GM23338 (cell line): Measurements from ENCODE around the gene AFF3. TPM values are rescaled to one million over a fixed set of nuclear protein-coding genes. Genes with fewer than 3 reads are reported as not detected.

ENCODE experiments used
- ATAC-seq: fragments of 200-7000 bp; cut with Tn5 transposase; 3 replicates; pipeline ENCODE4 v1.9.1; 2020
- DNase-seq: peaks from one replicate; pipeline ENCODE4 v3.0.0-alpha.2; 2015; ENCODE audit warnings: low spot score
- H2AFZ ChIP-seq: fragments of 200-600 bp; sonication (generic); 2 replicates; pipeline ENCODE4 v1.8.0; 2016; ENCODE audit warnings: antibody characterized with exemption, mild to moderate bottlenecking, moderate library complexity
- H3F3A ChIP-seq: fragments of 200-600 bp; sonication (generic); replicated peaks from 2 replicates; pipeline ENCODE4 v1.8.0; 2017; ENCODE audit warnings: antibody characterized with exemption, mixed run types, low read depth
- H3K27ac ChIP-seq: fragments of 200-600 bp; sonication (generic); 2 replicates; pipeline ENCODE4 v1.6.1; 2016; ENCODE audit warnings: low read depth
- H3K27me3 ChIP-seq: fragments of 200-600 bp; sonication (generic); 2 replicates; pipeline ENCODE4 v1.8.0; 2016; ENCODE audit warnings: mild to moderate bottlenecking, mixed run types, moderate library complexity; ENCODE audit not compliant: insufficient read depth
- H3K36me3 ChIP-seq: fragments of 200-600 bp; sonication (generic); 2 replicates; pipeline ENCODE4 v1.8.0; 2016; ENCODE audit warnings: mild to moderate bottlenecking; ENCODE audit not compliant: insufficient read depth
- H3K4me1 ChIP-seq: fragments of 200-600 bp; sonication (generic); 2 replicates; pipeline ENCODE4 v1.8.0; 2016; ENCODE audit warnings: mild to moderate bottlenecking, moderate library complexity; ENCODE audit not compliant: insufficient read depth
- H3K4me2 ChIP-seq: fragments of 200-600 bp; sonication (generic); 2 replicates; pipeline ENCODE4 v1.7.1; 2017; ENCODE audit warnings: mixed run types
- H3K4me3 ChIP-seq: fragments of 200-600 bp; sonication (generic); 2 replicates; pipeline ENCODE4 v1.6.1; 2016; ENCODE audit warnings: mixed run types
- H3K79me2 ChIP-seq: fragments of 200-600 bp; sonication (generic); replicated peaks from 2 replicates; pipeline ENCODE4 v1.8.0; 2017; ENCODE audit warnings: mild to moderate bottlenecking; ENCODE audit not compliant: insufficient read depth
- H3K9me2 ChIP-seq: fragments of 200-600 bp; sonication (generic); 2 replicates; pipeline ENCODE4 v1.8.0; 2017; ENCODE audit not compliant: insufficient read depth
- H4K20me1 ChIP-seq: fragments of 200-600 bp; sonication (generic); replicated peaks from 2 replicates; pipeline ENCODE4 v1.8.0; 2017; ENCODE audit warnings: mild to moderate bottlenecking; ENCODE audit not compliant: insufficient read depth
- H3K27ac Mint-ChIP-seq: 2 replicates; pipeline ENCODE4 v1.8.0; 2020; ENCODE audit warnings: inconsistent platforms, mild to moderate bottlenecking, moderate library complexity, mixed read lengths
- H3K27me3 Mint-ChIP-seq: 3 replicates; pipeline ENCODE4 v1.8.0; 2022; ENCODE audit warnings: low read depth, mild to moderate bottlenecking, moderate library complexity, mixed read lengths, inconsistent platforms; ENCODE audit not compliant: insufficient read depth, poor library complexity
- H3K36me3 Mint-ChIP-seq: 3 replicates; pipeline ENCODE4 v1.8.0; 2021; ENCODE audit warnings: low read depth, mild to moderate bottlenecking, inconsistent platforms, moderate library complexity, mixed read lengths
- H3K4me1 Mint-ChIP-seq: 3 replicates; pipeline ENCODE4 v1.8.0; 2020; ENCODE audit warnings: mild to moderate bottlenecking, inconsistent platforms, mixed read lengths
- H3K4me3 Mint-ChIP-seq: 3 replicates; pipeline ENCODE4 v1.8.0; 2021; ENCODE audit warnings: moderate library complexity, mild to moderate bottlenecking, inconsistent platforms, mixed read lengths
- H3K9me3 Mint-ChIP-seq: 3 replicates; pipeline ENCODE4 v1.8.0; 2020; ENCODE audit warnings: moderate library complexity, mild to moderate bottlenecking, inconsistent platforms, mixed read lengths
- CREB1 ChIP-seq: fragments of 250-450 bp; sonication (Bioruptor Pico); IDR thresholded peaks from 2 replicates; pipeline ENCODE4 v1.5.0; 2020; ENCODE audit warnings: low read depth, mild to moderate bottlenecking, moderate library complexity
- EZH2 ChIP-seq: fragments of 200-600 bp; sonication (generic); IDR thresholded peaks from one replicate; pipeline ENCODE4 v1.8.0; 2017; ENCODE audit warnings: antibody characterized with exemption, mild to moderate bottlenecking, low read depth; ENCODE audit not compliant: unreplicated experiment
- EZH2phosphoT487 ChIP-seq: fragments of 200-600 bp; sonication (generic); IDR thresholded peaks from one replicate; pipeline ENCODE4 v1.8.1; 2018; ENCODE audit warnings: antibody characterized with exemption; ENCODE audit not compliant: unreplicated experiment
- JUNB ChIP-seq: IDR thresholded peaks from one replicate; pipeline ENCODE4 v1.6.1; 2016; ENCODE audit warnings: antibody characterized with exemption; ENCODE audit not compliant: unreplicated experiment
- NANOG ChIP-seq: IDR thresholded peaks from 2 replicates; pipeline ENCODE4 v1.6.1; 2016; ENCODE audit warnings: antibody characterized with exemption, borderline replicate concordance
- POLR2AphosphoS5 ChIP-seq: IDR thresholded peaks from 2 replicates; pipeline ENCODE4 v1.6.1; 2016; ENCODE audit warnings: antibody characterized with exemption, low read depth
- REST ChIP-seq: IDR thresholded peaks from one replicate; pipeline ENCODE4 v1.6.1; 2018; ENCODE audit warnings: antibody characterized with exemption; ENCODE audit not compliant: unreplicated experiment
- STAT1 ChIP-seq: IDR thresholded peaks from one replicate; pipeline ENCODE4 v1.6.1; 2016; ENCODE audit warnings: antibody characterized with exemption; ENCODE audit not compliant: unreplicated experiment
- ZNF114 ChIP-seq: fragments of 250-450 bp; sonication (Bioruptor Pico); IDR thresholded peaks from 2 replicates; pipeline ENCODE4 v1.5.0; 2020; ENCODE audit warnings: mild to moderate bottlenecking, moderate library complexity
- ZNF331 ChIP-seq: fragments of 250-450 bp; sonication (Bioruptor Pico); IDR thresholded peaks from 2 replicates; pipeline ENCODE4 v1.5.0; 2020; ENCODE audit warnings: low read depth, mild to moderate bottlenecking, moderate library complexity
- polyA plus RNA-seq: library from polyadenylated mRNA; unstranded; fragments of >200 nt; fragmentation: Nextera tagmentation; extraction: Ambion mirVana; gene quantifications from 2 replicates; pipeline ENCODE4 v1.2.1, GENCODE V29; 2016
- total RNA-seq: library from RNA; depleted of rRNA; stranded (reverse); fragments of >200 nt; shearing (Covaris generic); gene quantifications from 2 replicates; pipeline ENCODE4 v1.2.3, GENCODE V29; 2014
- TF ChIP-seq, protein P1 (sequence below), 2 experiments: fragments of 200-600 bp in 1 of 2; sonication (generic) in 1 of 2; conservative IDR thresholded peaks; 2 replicates each; pipeline versions ENCODE4 v1.5.1 to v1.6.1; 2016 to 2017; ENCODE audit warnings: antibody characterized with exemption in 2 of 2, low read depth in 2 of 2, mild to moderate bottlenecking in 2 of 2, moderate library complexity in 1 of 2
- TF ChIP-seq, protein P2 (sequence below): IDR thresholded peaks from 2 replicates; pipeline ENCODE4 v1.6.1; 2016; ENCODE audit warnings: antibody characterized with exemption

AFF3 gene
- total and polyA plus RNA-seq, 2 experiments from 2014 or later = 0.73 to 1.4 TPM

GRCh38 chr2:99607454-99607853, 534.9 kb downstream of the AFF3 start (continued):
- TF ChIP-seq REST = no peak
- TF ChIP-seq NANOG = no peak
- TF ChIP-seq EZH2 = no peak
- no peak for TF ChIP-seq STAT1
- TF ChIP-seq JUNB = no peak
- TF ChIP-seq, protein P1, sequence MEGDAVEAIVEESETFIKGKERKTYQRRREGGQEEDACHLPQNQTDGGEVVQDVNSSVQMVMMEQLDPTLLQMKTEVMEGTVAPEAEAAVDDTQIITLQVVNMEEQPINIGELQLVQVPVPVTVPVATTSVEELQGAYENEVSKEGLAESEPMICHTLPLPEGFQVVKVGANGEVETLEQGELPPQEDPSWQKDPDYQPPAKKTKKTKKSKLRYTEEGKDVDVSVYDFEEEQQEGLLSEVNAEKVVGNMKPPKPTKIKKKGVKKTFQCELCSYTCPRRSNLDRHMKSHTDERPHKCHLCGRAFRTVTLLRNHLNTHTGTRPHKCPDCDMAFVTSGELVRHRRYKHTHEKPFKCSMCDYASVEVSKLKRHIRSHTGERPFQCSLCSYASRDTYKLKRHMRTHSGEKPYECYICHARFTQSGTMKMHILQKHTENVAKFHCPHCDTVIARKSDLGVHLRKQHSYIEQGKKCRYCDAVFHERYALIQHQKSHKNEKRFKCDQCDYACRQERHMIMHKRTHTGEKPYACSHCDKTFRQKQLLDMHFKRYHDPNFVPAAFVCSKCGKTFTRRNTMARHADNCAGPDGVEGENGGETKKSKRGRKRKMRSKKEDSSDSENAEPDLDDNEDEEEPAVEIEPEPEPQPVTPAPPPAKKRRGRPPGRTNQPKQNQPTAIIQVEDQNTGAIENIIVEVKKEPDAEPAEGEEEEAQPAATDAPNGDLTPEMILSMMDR (conservative IDR thresholded peaks at IDR 0.05; ENCODE audit: low read depth in 2 of 2) = no peak
- no peak for TF ChIP-seq ZNF331 (CRISPR knock-in tag)

- no peaks in the 10 kb centered on the region for H3K9me2 ChIP-seq
- Mint-ChIP-seq H3K27me3 (no peaks in the 10 kb centered on the region), H3K27ac (no peak overlapping the region; the same call in 1 of the 2 replicates), H3K36me3 (no peaks in the 10 kb centered on the region), H3K9me3 (no peaks in the 10 kb centered on the region), H3K4me1 (no peaks in the 10 kb centered on the region), H3K4me3 (no peak overlapping the region)
- H2AFZ ChIP-seq = no peak overlapping the region
- no peak overlapping the region for H3K4me2 ChIP-seq
- ATAC-seq (no peak), DNase-seq (no peak)
- no peaks in the 10 kb centered on the region for H3F3A ChIP-seq
- no peaks in the 10 kb centered on the region for H3K36me3 ChIP-seq
- no peaks in the 10 kb centered on the region for H3K79me2 ChIP-seq
- no peaks in the 10 kb centered on the region for H3K4me1 ChIP-seq
- H4K20me1 ChIP-seq = no peaks in the 10 kb centered on the region
- no peak overlapping the region for H3K4me3 ChIP-seq
- H3K27me3 ChIP-seq = no peaks in the 10 kb centered on the region
- H3K27ac ChIP-seq = no peak overlapping the region
- TF ChIP-seq ZNF114 (CRISPR knock-in tag) (no peak), POLR2AphosphoS5 (no peak), ZNF331 (CRISPR knock-in tag) (no peak), REST (no peak), CREB1 (CRISPR knock-in tag) (no peak), JUNB (no peak), EZH2 (no peak), STAT1 (no peak), EZH2phosphoT487 (no peak), NANOG (no peak)
- TF ChIP-seq, protein P2, sequence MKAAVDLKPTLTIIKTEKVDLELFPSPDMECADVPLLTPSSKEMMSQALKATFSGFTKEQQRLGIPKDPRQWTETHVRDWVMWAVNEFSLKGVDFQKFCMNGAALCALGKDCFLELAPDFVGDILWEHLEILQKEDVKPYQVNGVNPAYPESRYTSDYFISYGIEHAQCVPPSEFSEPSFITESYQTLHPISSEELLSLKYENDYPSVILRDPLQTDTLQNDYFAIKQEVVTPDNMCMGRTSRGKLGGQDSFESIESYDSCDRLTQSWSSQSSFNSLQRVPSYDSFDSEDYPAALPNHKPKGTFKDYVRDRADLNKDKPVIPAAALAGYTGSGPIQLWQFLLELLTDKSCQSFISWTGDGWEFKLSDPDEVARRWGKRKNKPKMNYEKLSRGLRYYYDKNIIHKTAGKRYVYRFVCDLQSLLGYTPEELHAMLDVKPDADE = no peak
- TF ChIP-seq, protein P1 (conservative IDR thresholded peaks at IDR 0.05; ENCODE audit: low read depth in 2 of 2) = no peak
Measured at GRCh38 chr2:99605036-99605435, 537.4 kb downstream of the AFF3 start.
